ENCODE measurements around the gene KIFC1. TPM values are rescaled to one million over a fixed set of nuclear protein-coding genes. Genes with fewer than 3 reads are reported as not detected.
A peak's percentile ranks its signal among the peaks of the same experiment; 100 is the strongest.
"Not testable (repeated sequence)": the region's sequence is repeated elsewhere in the genome, so short reads cannot be mapped to it uniquely, and the experiment has no call there.

The KIFC1 gene
- total and polyA plus RNA-seq, 2 of the 4 experiments (the other 2 are of a cell fraction), result 33.9 to 40.6 TPM

DNA sequence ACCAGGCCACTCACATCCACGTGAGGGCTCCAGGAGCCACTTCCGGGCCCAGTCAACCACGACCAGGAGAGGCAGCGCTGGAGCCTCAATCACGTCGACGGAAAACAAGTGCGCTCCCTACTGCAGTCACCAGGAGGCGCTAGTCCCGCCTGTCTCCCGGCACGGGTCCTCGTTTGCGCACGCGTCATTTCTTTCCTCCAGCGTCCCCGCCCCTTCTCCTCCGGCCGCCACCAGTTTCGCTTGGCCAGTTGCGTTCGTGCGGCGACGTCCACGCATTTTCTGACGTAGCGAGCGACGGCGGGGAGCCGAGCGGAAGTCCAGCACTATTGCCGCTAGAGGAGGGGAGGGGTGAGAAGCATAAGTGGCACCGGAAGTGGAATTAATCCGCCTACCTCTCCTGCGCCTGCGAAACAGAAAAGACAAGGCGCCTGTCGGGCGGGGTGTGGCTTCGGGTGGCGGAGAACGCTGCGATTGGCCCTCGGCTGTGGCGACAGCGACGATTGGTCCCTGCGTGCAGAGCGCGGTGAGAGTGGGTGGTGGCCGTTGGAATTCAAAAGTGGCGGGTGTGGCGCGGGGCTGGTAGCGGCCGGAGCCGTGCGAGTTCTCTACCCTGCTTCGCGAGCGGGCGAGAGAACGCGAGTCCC, at the start of gene KIFC1 (continued):
- TF ChIP-seq BHLHE40 (IDR thresholded peaks at IDR 0.05; ENCODE audit: low read depth, low read length) (peak; percentile 94), SMC3 (IDR thresholded peaks at IDR 0.05; ENCODE audit: low read depth, low read length) (peak; percentile 82), POLR2A (IDR thresholded peaks at IDR 0.05; ENCODE audit: low read depth, low read length) (no peak), RFX5 (IDR thresholded peaks at IDR 0.05; ENCODE audit: low read depth, low read length) (no peak), CHD1 (IDR thresholded peaks at IDR 0.05; ENCODE audit: low read depth, low read length) (no peak)

DNA sequence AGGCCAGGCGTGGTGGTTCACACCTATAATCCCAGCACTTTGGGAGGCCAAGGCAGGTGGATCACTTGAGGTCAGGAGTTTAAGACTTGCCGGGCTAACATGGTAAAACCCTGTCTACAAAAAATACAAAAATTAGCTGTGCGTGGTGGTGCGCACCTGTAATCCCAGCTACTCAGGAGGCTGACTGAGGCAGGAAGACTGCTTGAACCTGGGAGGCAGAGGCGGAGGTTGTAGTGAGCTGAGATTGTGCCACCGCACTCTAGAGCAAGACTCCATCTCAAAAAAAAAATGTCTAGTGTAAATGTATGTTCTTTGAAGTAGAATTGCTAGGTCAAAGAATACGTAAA, 48.0 kb upstream of the KIFC1 start:
- H3K4me2 ChIP-seq (ENCODE audit: low read depth, low read length); in situ Hi-C loops (cut with MboI; ENCODE audit: low sequenced_read_pairs); H3K18ac ChIP-seq (ENCODE audit: low read depth, low read length); H3K4me1 ChIP-seq (ENCODE audit: control insufficient read depth, insufficient read depth, low read length); H2AK9ac ChIP-seq (replicated peaks; ENCODE audit: low read depth, low read length, poor library complexity); H4K5ac ChIP-seq (ENCODE audit: low read depth, low read length); H3K4me3 ChIP-seq (ENCODE audit: insufficient read depth, low read depth, low read length); H3K9me1 ChIP-seq (ENCODE audit: insufficient read depth, low read length); H3K4ac ChIP-seq (ENCODE audit: low read depth, low read length); H3K9ac ChIP-seq (ENCODE audit: low read depth, low read length); H2BK15ac ChIP-seq (ENCODE audit: low read depth, low read length); H3K79me1 ChIP-seq (ENCODE audit: low read depth in 1 of 2, low read length in 2 of 2); H3K36me3 ChIP-seq (ENCODE audit: control insufficient read depth, insufficient read depth, low read length); dilution Hi-C loops (cut with HindIII; ENCODE audit: low sequenced_read_pairs, unreplicated experiment); H4K20me1 ChIP-seq (ENCODE audit: insufficient read depth, low read length); H2AFZ ChIP-seq (replicated peaks; ENCODE audit: low read length, poor library complexity); H4K8ac ChIP-seq (ENCODE audit: low read depth in 2 of 2, low read length in 2 of 2); H3K9me3 ChIP-seq (ENCODE audit: control insufficient read depth, insufficient read depth, low read length); intact Hi-C loops (cut with micrococcal nuclease); H3K56ac ChIP-seq (ENCODE audit: extremely low read depth, insufficient read depth, low read length); CTCF ChIA-PET; H4K91ac ChIP-seq (ENCODE audit: insufficient read depth, low read depth, low read length); H2BK120ac ChIP-seq (ENCODE audit: low read depth, low read length); H2BK20ac ChIP-seq (ENCODE audit: low read depth, low read length); H3K27me3 ChIP-seq (ENCODE audit: control insufficient read depth, insufficient read depth, low read length); DNase-seq; H3K27ac ChIP-seq (ENCODE audit: insufficient read depth, low read length); BruUV-seq (replicated peaks); ATAC-seq (ENCODE audit: low read depth); H2BK5ac ChIP-seq (ENCODE audit: low read depth, low read length, poor library complexity, severe bottlenecking); H2AK5ac ChIP-seq (ENCODE audit: low read depth, low read length); H3K23ac ChIP-seq (ENCODE audit: low read depth, low read length); H3K14ac ChIP-seq (replicated peaks; ENCODE audit: low read depth, low read length); POLR2A ChIA-PET (ENCODE audit: unreplicated experiment): not testable (repeated sequence)
- WGBS, 2 experiments (ENCODE audit: extremely low coverage in 2 of 2, insufficient read length in 1 of 2), result no CpG with 5 or more reads among the region's 7 CpGs
